GM12878 (cell line): ENCODE measurements around the gene CDC42BPA. TPM values are rescaled to one million over a fixed set of nuclear protein-coding genes. Genes with fewer than 3 reads are reported as not detected.

Experiments used
- ATAC-seq: fragments of 200-7000 bp; cut with Tn5 transposase; 3 replicates; pipeline ENCODE4 v1.9.1; 2020; ENCODE audit warnings: mild to moderate bottlenecking, moderate library complexity
- BruUV-seq: library from RNA; stranded (reverse); fragments of 400-500 nt; replicated peaks from 2 replicates; lab custom pipeline; 2021; lab: Mats Ljungman, UMichigan
- CTCF ChIA-PET: fragments of 300-600 bp; sonication (Branson Sonifier 250); formaldehyde crosslinking; extraction: SDS; loops from one replicate; lab custom pipeline; 2021; ENCODE audit warnings: inconsistent platforms; lab: Yijun Ruan, JAX
- POLR2A ChIA-PET: fragments of 350-600 bp; formaldehyde crosslinking; extraction: SDS; loops from one replicate; lab custom pipeline; 2021; ENCODE audit warnings: inconsistent platforms; lab: Charles Lee
- RAD21 ChIA-PET: fragments of 300-600 bp; sonication (Branson Sonifier 250); formaldehyde crosslinking; loops from one replicate; lab custom pipeline; 2023; ENCODE audit warnings: antibody characterized with exemption; ENCODE audit not compliant: unreplicated experiment; lab: Charles Lee
- SMC1A ChIA-PET: fragments of 300-600 bp; sonication (Branson Sonifier 250); formaldehyde crosslinking; loops from one replicate; lab custom pipeline; 2023; ENCODE audit not compliant: unreplicated experiment, uncharacterized antibody; lab: Charles Lee
- DNase-seq: peaks from one replicate; pipeline ENCODE4 v3.0.0-alpha.2; 2011; ENCODE audit warnings: low read depth, low spot score
- FAIRE-seq: peaks from 3 replicates; lab custom pipeline; 2011; peaks lifted over from hg19 to GRCh38; lab: Jason Lieb, UNC
- H2AFZ ChIP-seq: 2 replicates; pipeline ENCODE4 v1.6.0; 2011; ENCODE audit warnings: low read depth, low read length, control low read depth; ENCODE audit not compliant: control insufficient read depth
- H3K27ac ChIP-seq: 2 replicates; pipeline ENCODE4 v1.5.1; 2011; ENCODE audit warnings: control low read depth; ENCODE audit not compliant: control insufficient read depth, insufficient read depth
- H3K27me3 ChIP-seq, 2 experiments: replicated peaks in 1 of 2; 2 replicates each; pipeline versions ENCODE4 v1.6.0 to v1.6.1; 2011; ENCODE audit warnings: low read length in 1 of 2; ENCODE audit not compliant: control insufficient read depth in 2 of 2, insufficient read depth in 2 of 2
- H3K36me3 ChIP-seq, 2 experiments: 2 replicates each; pipeline ENCODE4 v1.5.1; 2011; ENCODE audit warnings: low read length in 1 of 2; ENCODE audit not compliant: control insufficient read depth in 2 of 2, insufficient read depth in 2 of 2
- H3K4me1 ChIP-seq: 2 replicates; pipeline ENCODE4 v1.6.1; 2011; ENCODE audit warnings: mild to moderate bottlenecking, low read length, moderate library complexity, mixed read lengths; ENCODE audit not compliant: control insufficient read depth, insufficient read depth
- H3K4me2 ChIP-seq: 2 replicates; pipeline ENCODE4 v1.6.0; 2011; ENCODE audit warnings: control low read depth; ENCODE audit not compliant: control insufficient read depth, insufficient read depth
- H3K4me3 ChIP-seq: fragments of 200-600 bp; sonication (generic); 2 replicates; pipeline ENCODE4 v1.5.1; 2016
- H3K79me2 ChIP-seq: 2 replicates; pipeline ENCODE4 v1.6.0; 2011; ENCODE audit warnings: low read length; ENCODE audit not compliant: control insufficient read depth, insufficient read depth
- H3K9ac ChIP-seq: 2 replicates; pipeline ENCODE4 v1.8.0; 2011; ENCODE audit warnings: low read length, control low read depth, mixed read lengths; ENCODE audit not compliant: control insufficient read depth, insufficient read depth
- H3K9me3 ChIP-seq: replicated peaks from 3 replicates; pipeline ENCODE4 v1.5.1; 2011; ENCODE audit warnings: mild to moderate bottlenecking, low read length; ENCODE audit not compliant: control insufficient read depth, insufficient read depth
- H4K20me1 ChIP-seq: 2 replicates; pipeline ENCODE4 v1.6.0; 2011; ENCODE audit not compliant: control insufficient read depth, insufficient read depth
- BACH1 ChIP-seq: fragments of 450-650 bp; IDR thresholded peaks from 2 replicates; pipeline ENCODE4 v1.6.1; 2017; ENCODE audit warnings: mild to moderate bottlenecking, borderline replicate concordance
- BHLHE40 ChIP-seq, 2 experiments: fragments of 450-650 bp in 1 of 2; IDR thresholded peaks; 2 replicates each; pipeline ENCODE4 v1.6.1; 2011 to 2017; ENCODE audit warnings: low read depth in 2 of 2, borderline replicate concordance in 1 of 2, improper control_type of control experiment in 1 of 2, low read length in 1 of 2, mild to moderate bottlenecking in 1 of 2
- BRCA1 ChIP-seq: IDR thresholded peaks from 2 replicates; pipeline ENCODE4 v1.6.1; 2011; ENCODE audit warnings: low read depth, low read length, improper control_type of control experiment
- CREB1 ChIP-seq: IDR thresholded peaks from 2 replicates; pipeline ENCODE4 v1.6.1; 2012; ENCODE audit warnings: low read depth, mild to moderate bottlenecking, inconsistent platforms
- KDM1A ChIP-seq: fragments of 200-600 bp; sonication (generic); IDR thresholded peaks from 2 replicates; pipeline ENCODE4 v1.6.1; 2016; ENCODE audit warnings: borderline replicate concordance
- MTA2 ChIP-seq: fragments of 450-650 bp; IDR thresholded peaks from 2 replicates; pipeline ENCODE4 v1.6.1; 2016; ENCODE audit warnings: low read depth, mild to moderate bottlenecking, moderate library complexity
- MTA3 ChIP-seq: IDR thresholded peaks from 2 replicates; pipeline ENCODE4 v1.6.1; 2012; ENCODE audit warnings: low read length, inconsistent platforms, borderline replicate concordance
- SUPT20H ChIP-seq: IDR thresholded peaks from 2 replicates; pipeline ENCODE4 v1.6.1; 2011; ENCODE audit warnings: low read depth, mild to moderate bottlenecking, low read length, moderate library complexity, borderline replicate concordance; ENCODE audit not compliant: control insufficient read depth
- WGBS: methylation state at CpG from one replicate; pipeline ENCODE4 v1.1.6; 2016; ENCODE audit warnings: low lambda C conversion rate; ENCODE audit not compliant: insufficient replicate concordance, insufficient coverage; ENCODE audit errors: missing lambda C conversion rate; 5-methylcytosine and 5-hydroxymethylcytosine counted together
- in situ Hi-C: fragments of 300-500 bp; cut with MboI; formaldehyde crosslinking; loops from 9 replicates; pipeline ENCODE4 v1.14.3; 2018; ENCODE audit warnings: mixed read lengths
- intact Hi-C: fragments of 100-400 bp; cut with micrococcal nuclease; formaldehyde crosslinking; loops from one replicate; pipeline ENCODE4 v1.14.2; 2022; ENCODE audit not compliant: unreplicated experiment
- polyA plus RNA-seq, 11 experiments: library from polyadenylated mRNA; depleted of rRNA in 4 of 11; unstranded in 6 of 11; stranded (reverse) in 5 of 11; fragments of >200 nt; fragmentation: Nextera tagmentation in 4 of 11; fragmentation: Illumina TruSeq in 1 of 11; extraction: Ambion mirVana in 4 of 11; extraction: Trizol in 1 of 11; gene quantifications; 1 replicate in 1 of 11; 2 replicates in 10 of 11; pipeline versions ENCODE4 v1.2.1 to v1.2.3, GENCODE V29; 2011 to 2016; ENCODE audit warnings: inconsistent platforms in 2 of 11, missing spikeins in 2 of 11, low read depth in 1 of 11
- total RNA-seq, 4 experiments: library from RNA; depleted of rRNA in 3 of 4; stranded (reverse); fragments of >200 nt in 3 of 4; fragmentation: Illumina TruSeq in 1 of 4; extraction: Trizol in 1 of 4; gene quantifications; 2 replicates each; pipeline versions ENCODE4 v1.2.1 to v1.2.3, GENCODE V29; 2013 to 2021
- TF ChIP-seq, protein P1 (sequence below): fragments of 450-650 bp; IDR thresholded peaks from 2 replicates; pipeline ENCODE4 v1.6.1; 2017; ENCODE audit warnings: mild to moderate bottlenecking, low read depth, inconsistent platforms; ENCODE audit not compliant: poor library complexity, severe bottlenecking
- TF ChIP-seq, protein P2 (sequence below): IDR thresholded peaks from 2 replicates; pipeline ENCODE4 v1.6.1; 2011; ENCODE audit warnings: low read depth, mild to moderate bottlenecking, low read length, moderate library complexity, borderline replicate concordance; ENCODE audit errors: extremely low read depth
- TF ChIP-seq, protein P3 (sequence below): IDR thresholded peaks from 2 replicates; pipeline ENCODE4 v1.6.1; 2012; ENCODE audit warnings: low read depth, low read length, improper control_type of control experiment

Gene CDC42BPA
- total and polyA plus RNA-seq, 10 of the 15 experiments (the other 5 are each of a cell fraction or from before 2014, with no cell fraction given), result 0.02 to 0.52 (median 0.10) TPM

DNA sequence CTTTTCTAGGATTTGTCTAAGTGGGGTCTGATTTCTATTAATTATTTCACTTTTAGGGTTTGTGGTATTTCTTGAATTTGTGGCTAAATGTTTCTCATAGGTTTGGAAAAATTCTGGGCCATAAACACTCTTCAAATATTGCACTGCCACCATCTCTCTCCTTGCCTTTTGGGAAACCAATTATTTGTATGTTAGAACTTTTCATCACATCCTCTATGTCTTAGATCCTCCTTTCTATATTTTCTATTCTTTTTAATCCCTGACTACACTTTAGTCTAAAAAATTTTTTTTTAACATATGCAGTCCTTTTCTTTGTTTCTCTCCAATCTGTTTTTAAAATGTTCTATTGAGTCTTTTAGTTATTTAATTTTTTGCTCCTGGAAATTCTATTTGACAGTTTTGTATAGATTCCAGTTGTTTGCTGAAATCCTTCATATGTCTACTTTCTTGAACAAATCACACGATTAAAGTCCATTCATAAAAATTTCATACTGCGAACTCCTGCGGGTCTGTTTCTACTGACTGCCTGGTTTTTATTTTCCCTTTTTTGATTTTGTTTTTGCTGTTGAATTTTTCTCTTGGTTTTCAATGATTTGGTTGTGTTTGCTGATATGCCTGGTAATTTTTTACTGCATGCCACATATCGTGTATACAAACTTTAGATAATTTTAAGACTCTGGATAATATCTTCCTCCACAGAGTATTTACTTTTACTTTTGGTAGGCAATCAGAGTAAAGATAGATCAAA, 235.1 kb downstream of the CDC42BPA start:
- POLR2A ChIA-PET, result no interaction called here
- TF ChIP-seq BACH1, result no peak
- TF ChIP-seq BRCA1, result no peak
- TF ChIP-seq, protein P1, sequence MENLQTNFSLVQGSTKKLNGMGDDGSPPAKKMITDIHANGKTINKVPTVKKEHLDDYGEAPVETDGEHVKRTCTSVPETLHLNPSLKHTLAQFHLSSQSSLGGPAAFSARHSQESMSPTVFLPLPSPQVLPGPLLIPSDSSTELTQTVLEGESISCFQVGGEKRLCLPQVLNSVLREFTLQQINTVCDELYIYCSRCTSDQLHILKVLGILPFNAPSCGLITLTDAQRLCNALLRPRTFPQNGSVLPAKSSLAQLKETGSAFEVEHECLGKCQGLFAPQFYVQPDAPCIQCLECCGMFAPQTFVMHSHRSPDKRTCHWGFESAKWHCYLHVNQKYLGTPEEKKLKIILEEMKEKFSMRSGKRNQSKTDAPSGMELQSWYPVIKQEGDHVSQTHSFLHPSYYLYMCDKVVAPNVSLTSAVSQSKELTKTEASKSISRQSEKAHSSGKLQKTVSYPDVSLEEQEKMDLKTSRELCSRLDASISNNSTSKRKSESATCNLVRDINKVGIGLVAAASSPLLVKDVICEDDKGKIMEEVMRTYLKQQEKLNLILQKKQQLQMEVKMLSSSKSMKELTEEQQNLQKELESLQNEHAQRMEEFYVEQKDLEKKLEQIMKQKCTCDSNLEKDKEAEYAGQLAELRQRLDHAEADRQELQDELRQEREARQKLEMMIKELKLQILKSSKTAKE, result no peak
- no peak for TF ChIP-seq MTA2
- TF ChIP-seq, protein P2, sequence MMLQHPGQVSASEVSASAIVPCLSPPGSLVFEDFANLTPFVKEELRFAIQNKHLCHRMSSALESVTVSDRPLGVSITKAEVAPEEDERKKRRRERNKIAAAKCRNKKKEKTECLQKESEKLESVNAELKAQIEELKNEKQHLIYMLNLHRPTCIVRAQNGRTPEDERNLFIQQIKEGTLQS, result no peak
- no peak for TF ChIP-seq SUPT20H
- TF ChIP-seq CREB1, result no peak
- no peak for TF ChIP-seq MTA3
- no peak for TF ChIP-seq KDM1A
- no peak for TF ChIP-seq BHLHE40 (IDR thresholded peaks at IDR 0.05; ENCODE audit: borderline replicate concordance in 1 of 2, low read depth in 2 of 2, low read length in 1 of 2)
- TF ChIP-seq, protein P3, sequence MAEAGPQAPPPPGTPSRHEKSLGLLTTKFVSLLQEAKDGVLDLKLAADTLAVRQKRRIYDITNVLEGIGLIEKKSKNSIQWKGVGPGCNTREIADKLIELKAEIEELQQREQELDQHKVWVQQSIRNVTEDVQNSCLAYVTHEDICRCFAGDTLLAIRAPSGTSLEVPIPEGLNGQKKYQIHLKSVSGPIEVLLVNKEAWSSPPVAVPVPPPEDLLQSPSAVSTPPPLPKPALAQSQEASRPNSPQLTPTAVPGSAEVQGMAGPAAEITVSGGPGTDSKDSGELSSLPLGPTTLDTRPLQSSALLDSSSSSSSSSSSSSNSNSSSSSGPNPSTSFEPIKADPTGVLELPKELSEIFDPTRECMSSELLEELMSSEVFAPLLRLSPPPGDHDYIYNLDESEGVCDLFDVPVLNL, result no peak
- H3K27me3 ChIP-seq, result peaks cover 0 to 2% of the 10 kb centered on the region in 2 experiments; a peak in 1 of 4 replicates
- ATAC-seq (no peak), DNase-seq (no peak), FAIRE-seq (no peak)
- H3K4me2 ChIP-seq, result no peak overlapping the region
- H3K9ac ChIP-seq, result no peak overlapping the region
- no peak overlapping the region for H3K27ac ChIP-seq
- CTCF ChIA-PET, result no interaction called here
- in situ Hi-C loops, result no loop called here
- no peaks in the 10 kb centered on the region for H3K4me1 ChIP-seq
- no TSS peak for BruUV-seq
- RAD21 ChIA-PET, result no interaction called here
- no peaks in the 10 kb centered on the region for H3K79me2 ChIP-seq
- SMC1A ChIA-PET, result no interaction called here
- WGBS, result 72% methylated on average over 4 of the region's 4 CpGs
- no peaks in the 10 kb centered on the region for H3K9me3 ChIP-seq
- H3K4me3 ChIP-seq, result no peak overlapping the region
- H4K20me1 ChIP-seq, result no peaks in the 10 kb centered on the region
- intact Hi-C loops, result no loop called here
- H3K36me3 ChIP-seq, result no peaks in the 10 kb centered on the region
- no peak overlapping the region for H2AFZ ChIP-seq
